IMR-90 (cell line): ENCODE results near the gene SBF1. TPM values are rescaled to one million over a fixed set of nuclear protein-coding genes. Genes with fewer than 3 reads are reported as not detected.

Experiments
- ATAC-seq: fragments of 200-7000 bp; cut with Tn5 transposase; 2 replicates; pipeline ENCODE4 v1.9.1; 2020; ENCODE audit warnings: low read depth, mild to moderate bottlenecking, moderate library complexity
- BruUV-seq: library from RNA; stranded (reverse); fragments of 400-500 nt; replicated peaks from 2 replicates; lab custom pipeline; 2021; lab: Mats Ljungman, UMichigan
- CTCF ChIA-PET: fragments of 300-600 bp; formaldehyde crosslinking; extraction: SDS; loops from one replicate; lab custom pipeline; 2021; ENCODE audit warnings: antibody characterized with exemption; lab: Yijun Ruan, JAX
- POLR2A ChIA-PET: fragments of 300-600 bp; sonication (Branson Sonifier 250); formaldehyde crosslinking; loops from one replicate; lab custom pipeline; 2022; ENCODE audit warnings: antibody characterized with exemption; ENCODE audit not compliant: unreplicated experiment; lab: Charles Lee
- DNase-seq: peaks from one replicate; pipeline ENCODE4 v3.0.0; 2013
- H2AFZ ChIP-seq: replicated peaks from 2 replicates; pipeline ENCODE3; 2013; ENCODE audit warnings: low read length, mild to moderate bottlenecking; ENCODE audit not compliant: poor library complexity
- H2AK5ac ChIP-seq: 2 replicates; pipeline ENCODE4 v1.6.1; 2013; ENCODE audit warnings: low read depth, low read length, inconsistent platforms
- H2AK9ac ChIP-seq: replicated peaks from 2 replicates; pipeline ENCODE3; 2013; ENCODE audit warnings: mild to moderate bottlenecking, low read depth, low read length, moderate library complexity; ENCODE audit not compliant: poor library complexity
- H2BK120ac ChIP-seq: 2 replicates; pipeline ENCODE4 v1.6.1; 2013; ENCODE audit warnings: low read depth, low read length, inconsistent platforms
- H2BK15ac ChIP-seq: 3 replicates; pipeline ENCODE4 v1.6.1; 2013; ENCODE audit warnings: low read depth, low read length, inconsistent platforms
- H2BK20ac ChIP-seq: 2 replicates; pipeline ENCODE4 v1.6.1; 2013; ENCODE audit warnings: low read depth, mild to moderate bottlenecking, inconsistent platforms, low read length, moderate library complexity
- H2BK5ac ChIP-seq: 2 replicates; pipeline ENCODE4 v1.6.1; 2013; ENCODE audit warnings: mild to moderate bottlenecking, low read depth, low read length, inconsistent platforms; ENCODE audit not compliant: poor library complexity, severe bottlenecking
- H3K14ac ChIP-seq: replicated peaks from 2 replicates; pipeline ENCODE4 v1.6.1; 2013; ENCODE audit warnings: low read depth, low read length, inconsistent platforms
- H3K18ac ChIP-seq: 2 replicates; pipeline ENCODE4 v1.6.1; 2013; ENCODE audit warnings: low read depth, low read length, control low read depth
- H3K23ac ChIP-seq: 2 replicates; pipeline ENCODE4 v1.6.1; 2013; ENCODE audit warnings: low read depth, low read length, inconsistent platforms
- H3K27ac ChIP-seq: 2 replicates; pipeline ENCODE4 v1.5.1; 2013; ENCODE audit warnings: mild to moderate bottlenecking, control low read depth, low read length; ENCODE audit not compliant: insufficient read depth
- H3K27me3 ChIP-seq: 2 replicates; pipeline ENCODE4 v1.6.1; 2013; ENCODE audit warnings: low read length; ENCODE audit not compliant: control insufficient read depth, insufficient read depth
- H3K36me3 ChIP-seq: 2 replicates; pipeline ENCODE4 v1.6.1; 2013; ENCODE audit warnings: low read length, mixed read lengths; ENCODE audit not compliant: control insufficient read depth, insufficient read depth
- H3K4ac ChIP-seq: 2 replicates; pipeline ENCODE4 v1.6.1; 2013; ENCODE audit warnings: low read depth, low read length, inconsistent platforms
- H3K4me1 ChIP-seq: 2 replicates; pipeline ENCODE4 v1.6.1; 2013; ENCODE audit warnings: low read length, mixed read lengths; ENCODE audit not compliant: control insufficient read depth, insufficient read depth
- H3K4me2 ChIP-seq: 2 replicates; pipeline ENCODE4 v1.6.1; 2013; ENCODE audit warnings: low read depth, mild to moderate bottlenecking, control low read depth, low read length, moderate library complexity
- H3K4me3 ChIP-seq: 2 replicates; pipeline ENCODE4 v1.5.1; 2013; ENCODE audit warnings: low read depth, mild to moderate bottlenecking, control low read depth, low read length, moderate library complexity; ENCODE audit not compliant: insufficient read depth
- H3K56ac ChIP-seq: 2 replicates; pipeline ENCODE4 v1.6.1; 2013; ENCODE audit warnings: low read length, inconsistent platforms; ENCODE audit not compliant: insufficient read depth; ENCODE audit errors: extremely low read depth
- H3K79me1 ChIP-seq, 2 experiments: 2 replicates each; pipeline ENCODE4 v1.6.1; 2013; ENCODE audit warnings: low read length in 2 of 2, inconsistent platforms in 1 of 2, low read depth in 1 of 2
- H3K9ac ChIP-seq: 2 replicates; pipeline ENCODE4 v1.6.1; 2013; ENCODE audit warnings: low read depth, low read length, control low read depth
- H3K9me1 ChIP-seq: 2 replicates; pipeline ENCODE4 v1.6.1; 2013; ENCODE audit warnings: low read length, inconsistent platforms; ENCODE audit not compliant: insufficient read depth
- H3K9me3 ChIP-seq: 2 replicates; pipeline ENCODE4 v1.6.1; 2013; ENCODE audit warnings: low read length; ENCODE audit not compliant: control insufficient read depth, insufficient read depth
- H4K20me1 ChIP-seq: 2 replicates; pipeline ENCODE4 v1.6.1; 2013; ENCODE audit warnings: low read length, inconsistent platforms; ENCODE audit not compliant: insufficient read depth
- H4K5ac ChIP-seq: 2 replicates; pipeline ENCODE4 v1.6.1; 2013; ENCODE audit warnings: mild to moderate bottlenecking, low read depth, low read length, control low read depth
- H4K8ac ChIP-seq, 2 experiments: 2 replicates each; pipeline ENCODE4 v1.6.1; 2013; ENCODE audit warnings: low read depth in 2 of 2, low read length in 2 of 2, control low read depth in 1 of 2, inconsistent platforms in 1 of 2
- H4K91ac ChIP-seq: 2 replicates; pipeline ENCODE4 v1.6.1; 2013; ENCODE audit warnings: low read depth, low read length, inconsistent platforms; ENCODE audit not compliant: insufficient read depth
- BHLHE40 ChIP-seq: fragments of 150-350 bp; IDR thresholded peaks from 2 replicates; pipeline ENCODE4 v1.6.1; 2016; ENCODE audit warnings: mild to moderate bottlenecking, low read depth, low read length
- CEBPB ChIP-seq: IDR thresholded peaks from 2 replicates; pipeline ENCODE4 v1.6.1; 2012; ENCODE audit warnings: low read depth, low read length, improper control_type of control experiment
- CHD1 ChIP-seq: IDR thresholded peaks from 2 replicates; pipeline ENCODE4 v1.6.1; 2012; ENCODE audit warnings: low read depth, low read length, improper control_type of control experiment
- CTCF ChIP-seq: conservative IDR thresholded peaks from 2 replicates; pipeline ENCODE4 v1.5.1; 2012; ENCODE audit warnings: mild to moderate bottlenecking, low read depth, low read length, improper control_type of control experiment
- ELK1 ChIP-seq: fragments of 150-350 bp; IDR thresholded peaks from 2 replicates; pipeline ENCODE4 v1.6.1; 2016; ENCODE audit warnings: low read depth, mild to moderate bottlenecking, low read length, moderate library complexity, borderline replicate concordance
- FOS ChIP-seq: fragments of 150-350 bp; IDR thresholded peaks from 2 replicates; pipeline ENCODE4 v1.6.1; 2016; ENCODE audit warnings: low read depth, low read length
- MAFK ChIP-seq: IDR thresholded peaks from 2 replicates; pipeline ENCODE4 v1.6.1; 2012; ENCODE audit warnings: low read depth, low read length, improper control_type of control experiment
- MAZ ChIP-seq: IDR thresholded peaks from 2 replicates; pipeline ENCODE4 v1.6.1; 2012; ENCODE audit warnings: low read depth, mild to moderate bottlenecking, low read length, improper control_type of control experiment, moderate library complexity, borderline replicate concordance
- MXI1 ChIP-seq: IDR thresholded peaks from 2 replicates; pipeline ENCODE4 v1.6.1; 2012; ENCODE audit warnings: low read depth, mild to moderate bottlenecking, low read length, moderate library complexity, borderline replicate concordance
- NFE2L2 ChIP-seq: fragments of 150-350 bp; IDR thresholded peaks from 2 replicates; pipeline ENCODE4 v1.6.1; 2016; ENCODE audit warnings: low read depth, mild to moderate bottlenecking, low read length
- POLR2A ChIP-seq: IDR thresholded peaks from 2 replicates; pipeline ENCODE4 v1.6.1; 2012; ENCODE audit warnings: mild to moderate bottlenecking, low read depth, low read length
- RAD21 ChIP-seq: IDR thresholded peaks from 2 replicates; pipeline ENCODE4 v1.6.1; 2012; ENCODE audit warnings: low read length, improper control_type of control experiment
- RCOR1 ChIP-seq: IDR thresholded peaks from 2 replicates; pipeline ENCODE4 v1.6.1; 2012; ENCODE audit warnings: mild to moderate bottlenecking, low read length, improper control_type of control experiment; ENCODE audit not compliant: insufficient replicate concordance
- RFX5 ChIP-seq: IDR thresholded peaks from 2 replicates; pipeline ENCODE4 v1.8.0; 2012; ENCODE audit warnings: low read depth, mild to moderate bottlenecking, low read length, moderate library complexity
- SMC3 ChIP-seq: fragments of 150-350 bp; IDR thresholded peaks from 2 replicates; pipeline ENCODE4 v1.6.1; 2016; ENCODE audit warnings: low read depth, mild to moderate bottlenecking, antibody characterized with exemption, low read length, moderate library complexity
- USF2 ChIP-seq: fragments of 150-350 bp; IDR thresholded peaks from 2 replicates; pipeline ENCODE4 v1.6.1; 2017; ENCODE audit warnings: mild to moderate bottlenecking, antibody characterized with exemption, low read length, low read depth
- WGBS, 2 experiments: methylation state at CpG; one replicate each; pipeline versions ENCODE4 v1.1.5 to v1.1.7; 2013; ENCODE audit warnings: missing lambda C conversion rate in 2 of 2; ENCODE audit not compliant: insufficient read length in 1 of 2; ENCODE audit errors: extremely low coverage in 2 of 2; 5-methylcytosine and 5-hydroxymethylcytosine counted together
- dilution Hi-C: fragments of 300-500 bp; cut with HindIII; formaldehyde crosslinking; loops from one replicate; pipeline ENCODE4 v1.14.3; 2018; ENCODE audit warnings: low sequenced_read_pairs; ENCODE audit not compliant: unreplicated experiment
- in situ Hi-C: fragments of 300-500 bp; cut with MboI; formaldehyde crosslinking; loops from 3 replicates; pipeline ENCODE4 v1.14.3; 2019; ENCODE audit warnings: low sequenced_read_pairs, inconsistent platforms, mixed read lengths
- intact Hi-C: fragments of 100-400 bp; cut with micrococcal nuclease; formaldehyde crosslinking; loops from 2 replicates; pipeline ENCODE4 v1.10.0; 2022
- polyA plus RNA-seq, 3 experiments: library from polyadenylated mRNA; depleted of rRNA; stranded (reverse); fragments of >200 nt; gene quantifications; 2 replicates each; pipeline ENCODE4 v1.2.3, GENCODE V29; 2012; ENCODE audit warnings: low replicate concordance in 1 of 3
- total RNA-seq: library from RNA; depleted of rRNA; stranded (reverse); fragments of >200 nt; gene quantifications from 2 replicates; pipeline ENCODE4 v1.2.3, GENCODE V29; 2012

Gene SBF1
- total and polyA plus RNA-seq, 2 of the 4 experiments (the other 2 are of a cell fraction): 21.5 to 33.2 TPM

GRCh38 chr22:50471962-50472361 lies 2.9 kb downstream of the SBF1 start:
- CTCF ChIA-PET: no interaction called here
- intact Hi-C loops: no loop called here

More at GRCh38 chr22:50471962-50472361, 2.9 kb downstream of the SBF1 start:
- no peak overlapping the region for H2BK120ac ChIP-seq
- H3K9me3 ChIP-seq: no peaks in the 10 kb centered on the region
- H4K91ac ChIP-seq: no peak overlapping the region
- H3K9me1 ChIP-seq: peaks cover 20% of the 10 kb centered on the region
- H3K4me1 ChIP-seq: peaks cover 25% of the 10 kb centered on the region
- peak overlapping the region; percentile 23 for H2AK9ac ChIP-seq
- H3K14ac ChIP-seq: no peak overlapping the region
- POLR2A ChIA-PET: no interaction called here
- H3K4ac ChIP-seq: no peak overlapping the region
- no peak overlapping the region for H3K9ac ChIP-seq
- H2AFZ ChIP-seq: no peak overlapping the region
- H2AK5ac ChIP-seq: no peak overlapping the region
- peaks cover 21 to 72% of the 10 kb centered on the region in 2 experiments; a peak in 3 of 4 replicates for H3K79me1 ChIP-seq
- 89% methylated on average over 2 of the region's 5 CpGs; no CpG with 5 or more reads in 1 of the 2 experiments for WGBS, 2 experiments
- no peak overlapping the region for H2BK5ac ChIP-seq
- H2BK15ac ChIP-seq: no peak overlapping the region
- no TSS peak for BruUV-seq
- H3K4me2 ChIP-seq: no peak overlapping the region
- no peak overlapping the region for H4K5ac ChIP-seq
- no peak for TF ChIP-seq MAFK
- TF ChIP-seq RCOR1: no peak
- no peak for TF ChIP-seq RAD21
- no peak for TF ChIP-seq NFE2L2
- no peak for TF ChIP-seq CEBPB
- no peak for TF ChIP-seq POLR2A
- TF ChIP-seq FOS: no peak
- no peak for TF ChIP-seq SMC3
- TF ChIP-seq CTCF: no peak
- no peak for TF ChIP-seq RFX5
- TF ChIP-seq BHLHE40: no peak
- no peak for TF ChIP-seq MAZ
- no peak for TF ChIP-seq ELK1
- no peak for TF ChIP-seq CHD1
- TF ChIP-seq USF2: no peak
- TF ChIP-seq MXI1: no peak
- H3K56ac ChIP-seq: no peak overlapping the region
- H3K18ac ChIP-seq: no peak overlapping the region
- H3K4me3 ChIP-seq: no peak overlapping the region
- H3K27me3 ChIP-seq: no peaks in the 10 kb centered on the region
- no peak overlapping the region for H2BK20ac ChIP-seq
- ATAC-seq: no peak
- H4K20me1 ChIP-seq: peaks cover 67% of the 10 kb centered on the region
- DNase-seq: no peak
- dilution Hi-C loops (no loop called here), in situ Hi-C loops (no loop called here)
- H4K8ac ChIP-seq: no peak overlapping the region
- no peak overlapping the region for H3K27ac ChIP-seq
- H3K36me3 ChIP-seq: peaks cover 11% of the 10 kb centered on the region
- no peak overlapping the region for H3K23ac ChIP-seq
